Islet precursor cell (in vitro differentiated cells): ENCODE results near the gene LRRC49.

Source experiments
- DNase-seq: peaks from one replicate; pipeline ENCODE4 v3.0.0-alpha.2; 2018

The LRRC49 gene

GRCh38 chr15:71096676-71097075, 204.1 kb downstream of the LRRC49 start:
- DNase-seq = peak; percentile 73

GRCh38 chr15:71097890-71098289, 205.3 kb downstream of the LRRC49 start:
- DNase-seq = no peak

GRCh38 chr15:71098920-71099319, 206.3 kb downstream of the LRRC49 start:
- peak; percentile 37 for DNase-seq
